ENCODE data around the gene NMUR1.
"Not testable (repeated sequence)": the region's sequence is repeated elsewhere in the genome, so short reads cannot be mapped to it uniquely, and the experiment has no call there.

NMUR1 gene

GRCh38 chr2:231573096-231573495 is 42.9 kb upstream of the NMUR1 start:
- no peak for DNase-seq (ENCODE audit: low spot score)
- no peak for TF ChIP-seq CTCF (IDR thresholded peaks at IDR 0.05; ENCODE audit: extremely low read depth, insufficient read depth, missing control alignments)

GRCh38 chr2:231571661-231572191 is 41.5 kb upstream of the NMUR1 start:
- DNase-seq (ENCODE audit: low spot score): no peak
- no peak for TF ChIP-seq CTCF (IDR thresholded peaks at IDR 0.05; ENCODE audit: extremely low read depth, insufficient read depth, missing control alignments)
- in situ Hi-C loops (cut with MboI; ENCODE audit: low pct_unique_long_range_greater_than_20kb, low sequenced_read_pairs, unreplicated experiment): no loop called here

More at GRCh38 chr2:231573096-231573495, 42.9 kb upstream of the NMUR1 start:
- in situ Hi-C loops (cut with MboI; ENCODE audit: low pct_unique_long_range_greater_than_20kb, low sequenced_read_pairs, unreplicated experiment): no loop called here

GRCh38 chr2:231570915-231571314 is 40.7 kb upstream of the NMUR1 start:
- DNase-seq (ENCODE audit: low spot score); in situ Hi-C loops (cut with MboI; ENCODE audit: low pct_unique_long_range_greater_than_20kb, low sequenced_read_pairs, unreplicated experiment): not testable (repeated sequence)

GRCh38 chr2:231568785-231569435 is 38.7 kb upstream of the NMUR1 start:
- TF ChIP-seq CTCF (IDR thresholded peaks at IDR 0.05; ENCODE audit: extremely low read depth, insufficient read depth, missing control alignments): no peak
- no peak for DNase-seq (ENCODE audit: low spot score)
- in situ Hi-C loops (cut with MboI; ENCODE audit: low pct_unique_long_range_greater_than_20kb, low sequenced_read_pairs, unreplicated experiment): no loop called here

- DNase-seq (ENCODE audit: low spot score): no peak
- in situ Hi-C loops (cut with MboI; ENCODE audit: low pct_unique_long_range_greater_than_20kb, low sequenced_read_pairs, unreplicated experiment): no loop called here
- no peak for TF ChIP-seq CTCF (IDR thresholded peaks at IDR 0.05; ENCODE audit: extremely low read depth, insufficient read depth, missing control alignments)
Observed at GRCh38 chr2:231568098-231568784, 38.0 kb upstream of the NMUR1 start.

GRCh38 chr2:231567159-231567558 is 36.9 kb upstream of the NMUR1 start:
- in situ Hi-C loops (cut with MboI; ENCODE audit: low pct_unique_long_range_greater_than_20kb, low sequenced_read_pairs, unreplicated experiment): no loop called here
- no peak for TF ChIP-seq CTCF (IDR thresholded peaks at IDR 0.05; ENCODE audit: extremely low read depth, insufficient read depth, missing control alignments)
- DNase-seq (ENCODE audit: low spot score): no peak

Data from GM13977 (cell line).